Spleen (tissue), 11 donors: ENCODE measurements around the gene TAS2R20. TPM values are rescaled to one million over a fixed set of nuclear protein-coding genes. Genes with fewer than 3 reads are reported as not detected.

ENCODE experiments used
- DNase-seq: peaks from one replicate; pipeline ENCODE4 v3.0.0-alpha.2; 2020
- H3K27ac ChIP-seq, 8 donors: fragments of 200-600 bp; sonication (generic) in 7 of 8; 1 replicate in 4 of 8; 2 replicates in 4 of 8; pipeline versions ENCODE4 v1.5.0 to v1.8.0; 2016 to 2021; ENCODE audit warnings: inconsistent platforms in 4 of 8, mild to moderate bottlenecking in 4 of 8, moderate library complexity in 1 of 8
- H3K27me3 ChIP-seq, 7 donors: fragments of 200-600 bp; sonication (generic) in 6 of 7; replicated peaks in 1 of 7; 1 replicate in 4 of 7; 2 replicates in 3 of 7; pipeline versions ENCODE4 v1.5.0 to v1.8.0; 2016 to 2021; ENCODE audit warnings: inconsistent platforms in 3 of 7, mild to moderate bottlenecking in 1 of 7
- H3K36me3 ChIP-seq, 6 donors: fragments of 200-600 bp; sonication (generic) in 5 of 6; 1 replicate in 4 of 6; 2 replicates in 2 of 6; pipeline versions ENCODE4 v1.5.0 to v1.8.0; 2016 to 2021; ENCODE audit warnings: inconsistent platforms in 2 of 6
- H3K4me1 ChIP-seq, 6 donors: fragments of 200-600 bp; sonication (generic) in 5 of 6; 1 replicate in 3 of 6; 2 replicates in 3 of 6; pipeline versions ENCODE4 v1.5.0 to v1.8.0; 2016 to 2021; ENCODE audit warnings: inconsistent platforms in 3 of 6
- H3K4me3 ChIP-seq, 8 donors: fragments of 200-600 bp; sonication (generic) in 7 of 8; 1 replicate in 4 of 8; 2 replicates in 4 of 8; pipeline versions ENCODE4 v1.5.0 to v1.8.0; 2016 to 2021; ENCODE audit warnings: inconsistent platforms in 4 of 8, mild to moderate bottlenecking in 4 of 8, moderate library complexity in 2 of 8
- H3K9me3 ChIP-seq, 8 donors: fragments of 200-600 bp; sonication (generic) in 7 of 8; 1 replicate in 4 of 8; 2 replicates in 4 of 8; pipeline versions ENCODE4 v1.5.0 to v1.8.0; 2016 to 2021; ENCODE audit warnings: inconsistent platforms in 4 of 8
- POLR2A ChIP-seq, 3 donors: fragments of 450-650 bp; IDR thresholded peaks; one replicate each; pipeline ENCODE4 v1.5.1; 2017; ENCODE audit warnings: antibody characterized with exemption in 3 of 3, mild to moderate bottlenecking in 1 of 3
- POLR2AphosphoS5 ChIP-seq, 3 donors: sonication (generic); formaldehyde crosslinking; IDR thresholded peaks; one replicate each; pipeline ENCODE4 v1.5.1; 2017; ENCODE audit warnings: antibody characterized with exemption in 3 of 3
- WGBS, 5 donors: extraction: QIAGEN DNeasy Blood & Tissue Kit in 3 of 5; methylation state at CpG; one replicate each; pipeline versions ENCODE4 v1.1.5 to v1.1.7; 2013 to 2018; 5-methylcytosine and 5-hydroxymethylcytosine counted together
- intact Hi-C: fragments of 100-400 bp; cut with DNase I; formaldehyde crosslinking; loops from one replicate; pipeline ENCODE4 v1.15.0; 2023; ENCODE audit warnings: low total_unique reads
- polyA plus RNA-seq, 3 donors: library from polyadenylated mRNA; stranded (reverse); fragments of 200-250 nt; gene quantifications; one replicate each; pipeline ENCODE4 v1.2.1, GENCODE V29; 2013
- total RNA-seq, 7 donors: library from RNA; depleted of rRNA in 3 of 7; stranded (reverse); fragments of >200 nt in 3 of 7; fragmentation: NEBNext Ultra II Directional in 4 of 7; extraction: Animal tissue kit (Norgen Biotek cat#: 25700) in 4 of 7; gene quantifications; one replicate each; pipeline versions ENCODE4 v1.1.0 to v1.2.1, GENCODE V29; 2016 to 2021
- TF ChIP-seq, protein P1 (sequence below), 11 experiments: fragments of 200-600 bp in 7 of 11; fragments of 450-650 bp in 4 of 11; sonication (generic) in 4 of 11; IDR thresholded peaks in 8 of 11; conservative IDR thresholded peaks in 3 of 11; 1 replicate in 7 of 11; 2 replicates in 4 of 11; pipeline versions ENCODE4 v1.4.0 to v1.8.0; 2016 to 2021; ENCODE audit warnings: antibody characterized with exemption in 11 of 11, inconsistent platforms in 4 of 11, mild to moderate bottlenecking in 1 of 11
- donor health status: healthy with polysubstance abuse.
- donor health status: DM: no; HTN: no; CAD: no; lungs with moderate emphysema.
- donor health status: DM: no; HTN: no; CAD: no.
- donor health status: Bipolar disorder and iron deficiency.
- donor health status: healthy.
- donor health status: DM: no; HTN: no; CAD: no.
- donor health status: DM: yes; HTN: yes; CAD: no.

TAS2R20 gene
- total and polyA plus RNA-seq, 10 donors, result 0.24 to 9.8 (median 4.1) TPM

DNA sequence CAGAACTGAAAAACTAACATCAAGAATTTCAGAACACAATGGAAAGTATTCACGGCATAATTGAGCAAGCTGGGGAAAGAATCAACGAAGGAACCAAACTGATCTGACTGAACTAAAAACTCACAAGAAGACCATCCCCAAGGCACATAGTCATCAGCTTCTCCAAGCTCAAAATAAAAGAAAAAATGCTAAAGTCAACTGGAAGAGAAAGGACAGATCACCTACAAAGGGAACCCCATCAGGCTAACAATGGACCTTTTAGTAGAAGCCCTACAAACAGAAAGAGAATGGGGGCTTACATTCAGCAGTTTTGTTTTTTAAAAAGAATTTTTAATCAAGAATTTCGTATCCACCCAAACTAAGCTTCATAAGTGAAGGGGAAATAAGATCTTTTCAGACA, 23.1 kb downstream of the TAS2R20 start:
- Histone ChIP-seq H3K4me1 (no peaks in the 10 kb centered on the region), H3K9me3 (no peaks in the 10 kb centered on the region), H3K36me3 (peaks cover 0 to 3% (median 0%) of the 10 kb centered on the region in 6 donors), H3K4me3 (no peak overlapping the region), H3K27me3 (no peaks in the 10 kb centered on the region), H3K27ac (no peak overlapping the region)
- intact Hi-C loops, result no loop called here
- DNase-seq, result no peak
- 92 to 96% (median 95%) methylated on average over 3 of the region's 3 CpGs for WGBS, 5 donors
- TF ChIP-seq POLR2AphosphoS5 (IDR thresholded peaks at IDR 0.05) (no peak), POLR2A (IDR thresholded peaks at IDR 0.05) (no peak)
- TF ChIP-seq, protein P1, sequence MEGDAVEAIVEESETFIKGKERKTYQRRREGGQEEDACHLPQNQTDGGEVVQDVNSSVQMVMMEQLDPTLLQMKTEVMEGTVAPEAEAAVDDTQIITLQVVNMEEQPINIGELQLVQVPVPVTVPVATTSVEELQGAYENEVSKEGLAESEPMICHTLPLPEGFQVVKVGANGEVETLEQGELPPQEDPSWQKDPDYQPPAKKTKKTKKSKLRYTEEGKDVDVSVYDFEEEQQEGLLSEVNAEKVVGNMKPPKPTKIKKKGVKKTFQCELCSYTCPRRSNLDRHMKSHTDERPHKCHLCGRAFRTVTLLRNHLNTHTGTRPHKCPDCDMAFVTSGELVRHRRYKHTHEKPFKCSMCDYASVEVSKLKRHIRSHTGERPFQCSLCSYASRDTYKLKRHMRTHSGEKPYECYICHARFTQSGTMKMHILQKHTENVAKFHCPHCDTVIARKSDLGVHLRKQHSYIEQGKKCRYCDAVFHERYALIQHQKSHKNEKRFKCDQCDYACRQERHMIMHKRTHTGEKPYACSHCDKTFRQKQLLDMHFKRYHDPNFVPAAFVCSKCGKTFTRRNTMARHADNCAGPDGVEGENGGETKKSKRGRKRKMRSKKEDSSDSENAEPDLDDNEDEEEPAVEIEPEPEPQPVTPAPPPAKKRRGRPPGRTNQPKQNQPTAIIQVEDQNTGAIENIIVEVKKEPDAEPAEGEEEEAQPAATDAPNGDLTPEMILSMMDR (IDR thresholded peaks at IDR 0.05 in 8 of 11, conservative IDR thresholded peaks at IDR 0.05 in 3 of 11), result no peak

DNA sequence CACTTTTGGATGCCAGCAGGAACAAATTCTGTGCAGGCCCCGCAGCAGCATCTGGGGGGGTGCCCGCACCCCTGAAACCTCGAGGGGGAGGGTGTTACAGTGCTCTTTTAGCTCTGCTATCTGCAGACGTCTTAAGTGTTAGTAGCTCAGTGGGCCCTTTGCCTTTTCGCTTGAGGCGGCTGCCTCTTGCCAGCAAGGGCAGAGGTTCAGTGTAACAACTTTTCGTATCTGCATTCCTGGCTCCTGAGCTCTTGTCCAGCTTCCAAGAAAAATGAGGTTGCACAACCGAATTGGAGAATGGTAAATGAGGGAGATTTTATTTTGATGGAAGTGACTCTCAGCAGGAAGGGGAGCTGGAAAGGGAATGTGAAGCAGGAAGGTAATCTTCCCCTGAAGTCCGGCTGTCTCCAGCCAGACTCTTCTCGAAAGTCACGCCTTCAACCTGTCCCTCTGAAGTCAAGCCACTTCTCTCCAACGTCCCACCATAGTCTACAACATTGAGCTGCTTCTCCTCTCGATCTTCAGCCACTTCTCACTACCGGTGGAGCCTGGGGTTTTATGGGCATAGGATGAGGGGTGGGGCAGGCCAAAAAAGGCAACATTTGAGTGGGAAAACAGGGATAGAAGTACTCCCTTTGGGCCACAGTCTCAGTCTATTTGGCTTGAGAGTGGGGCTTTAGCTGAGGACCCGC, 29.2 kb downstream of the TAS2R20 start:
- Histone ChIP-seq H3K4me3 (no peak overlapping the region), H3K9me3 (no peaks in the 10 kb centered on the region), H3K36me3 (peaks cover 0 to 8% (median 0%) of the 10 kb centered on the region in 6 donors), H3K4me1 (no peaks in the 10 kb centered on the region), H3K27ac (no peak overlapping the region), H3K27me3 (no peaks in the 10 kb centered on the region)
- 84 to 95% (median 93%) methylated on average over 14 to 15 of the region's 15 CpGs for WGBS, 5 donors
- no peak for TF ChIP-seq POLR2AphosphoS5 (IDR thresholded peaks at IDR 0.05)
- no peak for TF ChIP-seq POLR2A (IDR thresholded peaks at IDR 0.05)
- TF ChIP-seq, protein P1 (IDR thresholded peaks at IDR 0.05 in 8 of 11, conservative IDR thresholded peaks at IDR 0.05 in 3 of 11), result no peak
- DNase-seq, result no peak
- intact Hi-C loops, result no loop called here

DNA sequence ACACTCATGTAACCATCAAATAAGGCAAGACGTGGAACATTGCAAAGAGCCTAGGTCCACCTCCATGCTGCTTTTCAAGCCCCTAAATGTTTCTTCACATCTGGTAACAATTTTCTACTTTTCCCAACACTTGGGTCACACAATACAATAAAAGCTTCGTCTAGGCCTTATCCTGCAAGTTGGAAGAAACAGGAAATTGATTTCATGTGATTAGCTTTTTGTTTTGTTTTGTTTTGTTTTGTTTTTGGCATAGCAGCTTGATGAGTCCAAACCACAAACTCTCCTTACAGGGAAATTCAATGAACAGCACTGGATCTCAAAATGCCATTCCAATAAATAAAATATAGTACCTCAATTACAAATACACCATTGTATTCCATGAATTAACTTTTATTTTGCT, 30.7 kb downstream of the TAS2R20 start:
- DNase-seq, result no peak
- TF ChIP-seq POLR2AphosphoS5 (IDR thresholded peaks at IDR 0.05), result no peak
- TF ChIP-seq, protein P1 (IDR thresholded peaks at IDR 0.05 in 8 of 11, conservative IDR thresholded peaks at IDR 0.05 in 3 of 11), result no peak
- TF ChIP-seq POLR2A (IDR thresholded peaks at IDR 0.05), result no peak
- H3K27ac ChIP-seq, result no peak overlapping the region
- no peaks in the 10 kb centered on the region for H3K9me3 ChIP-seq
- no peak overlapping the region for H3K4me3 ChIP-seq
- intact Hi-C loops, result no loop called here
- H3K4me1 ChIP-seq, result no peaks in the 10 kb centered on the region
- peaks cover 0 to 8% (median 0%) of the 10 kb centered on the region in 6 donors for H3K36me3 ChIP-seq
- no peaks in the 10 kb centered on the region for H3K27me3 ChIP-seq
- 68 to 86% (median 72%) methylated on average over 2 of the region's 2 CpGs for WGBS, 5 donors

DNA sequence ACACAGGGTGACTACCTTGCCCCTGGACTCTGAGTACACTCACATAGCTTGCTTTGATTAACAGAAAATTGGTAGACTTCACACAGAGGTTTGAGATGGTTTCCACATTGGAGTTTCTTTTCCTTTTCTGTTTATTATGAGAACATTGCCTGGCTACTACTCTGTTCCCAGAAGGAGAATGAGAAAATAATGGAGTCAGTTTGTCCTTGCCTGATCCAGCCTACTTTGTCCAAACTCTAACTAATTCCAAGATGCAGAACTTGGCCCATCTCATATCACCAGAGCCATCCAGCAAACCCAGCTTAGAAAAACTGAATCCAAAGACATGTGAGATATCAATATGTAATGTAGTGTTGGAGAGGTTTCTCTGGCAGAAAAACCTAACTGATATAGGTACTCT, 31.8 kb downstream of the TAS2R20 start:
- no peaks in the 10 kb centered on the region for H3K9me3 ChIP-seq
- H3K4me3 ChIP-seq, result no peak overlapping the region
- intact Hi-C loops, result no loop called here
- H3K4me1 ChIP-seq, result no peaks in the 10 kb centered on the region
- H3K36me3 ChIP-seq, result peaks cover 0 to 8% (median 0%) of the 10 kb centered on the region in 6 donors
- no peak overlapping the region for H3K27ac ChIP-seq
- no peak for DNase-seq
- no peaks in the 10 kb centered on the region for H3K27me3 ChIP-seq
- TF ChIP-seq POLR2AphosphoS5 (IDR thresholded peaks at IDR 0.05), result no peak
- no peak for TF ChIP-seq POLR2A (IDR thresholded peaks at IDR 0.05)
- TF ChIP-seq, protein P1 (IDR thresholded peaks at IDR 0.05 in 8 of 11, conservative IDR thresholded peaks at IDR 0.05 in 3 of 11), result no peak
